CD4-positive, alpha-beta memory T cell (primary cell): ENCODE results near the gene TIPRL. TPM values are rescaled to one million over a fixed set of nuclear protein-coding genes. Genes with fewer than 3 reads are reported as not detected.
A peak's percentile ranks its signal among the peaks of the same experiment; 100 is the strongest.

Source experiments
- CTCF ChIA-PET: fragments of 350-600 bp; sonication (Branson Sonifier 250); formaldehyde crosslinking; loops from one replicate; lab custom pipeline; 2021; ENCODE audit warnings: inconsistent platforms; ENCODE audit not compliant: partially characterized antibody; lab: Charles Lee
- POLR2A ChIA-PET: fragments of 350-600 bp; sonication (Branson Sonifier 250); formaldehyde crosslinking; loops from one replicate; lab custom pipeline; 2021; ENCODE audit not compliant: partially characterized antibody; lab: Charles Lee
- DNase-seq, 5 donors: peaks; one replicate each; pipeline versions ENCODE4 v3.0.0 to v3.0.0-alpha.2; 2020 to 2022; ENCODE audit warnings: mixed read lengths in 1 of 5
- H3K27ac ChIP-seq: one replicate; pipeline ENCODE4 v1.7.0; 2013; ENCODE audit warnings: low read depth, low read length
- H3K27me3 ChIP-seq: 2 replicates; pipeline ENCODE4 v1.7.0; 2013; ENCODE audit warnings: mild to moderate bottlenecking, low read length, moderate library complexity; ENCODE audit not compliant: insufficient read depth
- H3K36me3 ChIP-seq: 2 replicates; pipeline ENCODE4 v1.7.0; 2013; ENCODE audit warnings: mild to moderate bottlenecking, low read length, moderate library complexity; ENCODE audit not compliant: insufficient read depth
- H3K4me1 ChIP-seq: 2 replicates; pipeline ENCODE4 v1.7.0; 2013; ENCODE audit warnings: mild to moderate bottlenecking, low read length, moderate library complexity; ENCODE audit not compliant: insufficient read depth
- H3K4me3 ChIP-seq, 2 donors: one replicate each; pipeline ENCODE4 v1.7.0; 2013; ENCODE audit warnings: low read length in 2 of 2, mild to moderate bottlenecking in 1 of 2
- H3K9me3 ChIP-seq, 2 donors: one replicate each; pipeline ENCODE4 v1.7.0; 2013; ENCODE audit warnings: low read length in 2 of 2, control low read depth in 1 of 2; ENCODE audit not compliant: control insufficient read depth in 1 of 2
- H3K27ac Mint-ChIP-seq, 7 donors: one replicate each; pipeline ENCODE4 v1.8.0; 2020 to 2021; ENCODE audit warnings: mixed read lengths in 7 of 7, mild to moderate bottlenecking in 6 of 7, inconsistent platforms in 3 of 7, moderate library complexity in 3 of 7
- H3K27me3 Mint-ChIP-seq, 2 donors: one replicate each; pipeline ENCODE4 v1.8.0; 2020 to 2021; ENCODE audit warnings: mixed read lengths in 2 of 2
- H3K36me3 Mint-ChIP-seq, 2 donors: one replicate each; pipeline ENCODE4 v1.8.0; 2020 to 2021; ENCODE audit warnings: mixed read lengths in 2 of 2, inconsistent platforms in 1 of 2, mild to moderate bottlenecking in 1 of 2
- H3K4me1 Mint-ChIP-seq, 4 donors: one replicate each; pipeline ENCODE4 v1.8.0; 2020 to 2021; ENCODE audit warnings: mixed read lengths in 4 of 4, mild to moderate bottlenecking in 1 of 4
- H3K4me3 Mint-ChIP-seq, 8 donors: one replicate each; pipeline ENCODE4 v1.8.0; 2020 to 2021; ENCODE audit warnings: mixed read lengths in 8 of 8, mild to moderate bottlenecking in 7 of 8, moderate library complexity in 6 of 8, inconsistent platforms in 3 of 8
- H3K9me3 Mint-ChIP-seq, 8 donors: one replicate each; pipeline ENCODE4 v1.8.0; 2020 to 2021; ENCODE audit warnings: mixed read lengths in 8 of 8, mild to moderate bottlenecking in 5 of 8, inconsistent platforms in 3 of 8, moderate library complexity in 1 of 8
- intact Hi-C: fragments of 100-400 bp; cut with micrococcal nuclease; formaldehyde crosslinking; loops from one replicate; pipeline ENCODE4 v1.15.1; 2023
- polyA plus RNA-seq, 2 donors: library from polyadenylated mRNA; unstranded; fragments of 300-500 nt; fragmentation: Illumina TruSeq; gene quantifications; one replicate each; pipeline ENCODE4 v1.2.3, GENCODE V29; 2021
- total RNA-seq, 2 experiments: library from RNA; stranded (reverse); gene quantifications; one replicate each; pipeline ENCODE4 v1.2.3, GENCODE V29; 2021

The TIPRL gene
- total and polyA plus RNA-seq, 4 experiments from 2014 or later: 23.8 to 37.8 (median 32.3) TPM

DNA sequence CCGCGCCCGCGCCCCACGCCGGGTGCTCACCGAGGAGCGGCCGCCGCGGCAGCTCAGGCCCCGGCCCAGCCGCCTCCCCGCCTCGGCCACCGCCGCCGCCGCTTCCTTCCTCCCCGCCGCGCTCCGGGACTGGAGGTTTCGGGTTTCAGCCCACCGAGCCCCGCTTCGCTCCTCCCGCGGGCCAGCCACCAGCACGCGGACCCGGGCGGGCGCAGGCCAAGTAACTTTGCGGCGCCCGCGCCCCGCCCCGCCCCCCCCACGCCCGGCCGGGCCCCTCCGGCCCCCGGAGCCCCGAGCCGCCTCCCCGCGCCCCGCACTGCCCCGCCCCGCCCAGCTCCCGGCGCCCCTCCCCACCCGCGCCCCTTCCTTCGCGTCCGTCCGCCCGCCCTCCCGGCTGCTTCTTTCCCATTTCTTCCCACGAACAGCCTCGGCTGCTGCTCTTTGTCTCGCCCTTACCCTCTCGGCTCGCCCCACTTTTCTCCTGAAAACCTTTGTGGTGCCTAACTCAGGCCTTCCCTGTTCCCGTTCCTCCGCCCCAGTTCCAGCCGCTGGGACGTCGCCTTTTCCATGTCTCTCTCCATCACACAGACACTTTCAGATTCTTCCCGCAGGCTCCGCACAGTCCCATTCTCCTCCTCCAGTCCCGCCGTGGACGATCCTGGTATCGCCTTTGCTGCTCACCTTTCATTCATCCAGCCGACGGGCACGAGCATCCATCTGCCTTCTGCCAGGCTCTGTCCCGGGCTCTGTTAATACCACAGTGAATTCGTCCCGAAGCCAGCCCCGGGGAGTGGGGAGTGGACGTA, 41.9 kb upstream of the TIPRL start, which contains the start of gene GPR161:
TSS of gene GPR161 (minus strand) at position 222 of the 806 bp plus-strand sequence. CDS start 32,080 bp downstream, outside the sequence.
- DNase-seq: peak; percentile 8 to 39 (median 15)
- Histone ChIP-seq H3K9me3 (no peaks in the 10 kb centered on the region), H3K27ac (no peak within 1 kb of the TSS), H3K4me1 (peaks cover 15% of the 10 kb centered on the region), H3K27me3 (peaks cover 16% of the 10 kb centered on the region), H3K36me3 (no peaks in the 10 kb centered on the region), H3K4me3 (peak within 1 kb of the TSS; percentile 31 to 57)
- Mint-ChIP-seq H3K9me3 (no peaks in the 10 kb centered on the region), H3K27me3 (peaks cover 23 to 31% of the 10 kb centered on the region in 2 donors), H3K4me1 (peaks cover 12 to 30% (median 15%) of the 10 kb centered on the region in 4 donors), H3K27ac (peak within 1 kb of the TSS; percentile 77 to 95 (median 85)), H3K36me3 (peaks cover 3 to 4% of the 10 kb centered on the region in 2 donors), H3K4me3 (peak within 1 kb of the TSS; percentile 90 to 99 (median 95))
- intact Hi-C loops: loop anchor here (5.0 kb wide), 1 partner anchor 90 kb away; the partner anchor contains the start of gene SFT2D2
- CTCF ChIA-PET: interaction anchor here (1.7 to 2.4 kb wide), 2 partner anchors 9 to 54 kb away, joined by 7 to 12 read pairs; no protein-coding TSS in a partner anchor
- POLR2A ChIA-PET: no interaction called here

DNA sequence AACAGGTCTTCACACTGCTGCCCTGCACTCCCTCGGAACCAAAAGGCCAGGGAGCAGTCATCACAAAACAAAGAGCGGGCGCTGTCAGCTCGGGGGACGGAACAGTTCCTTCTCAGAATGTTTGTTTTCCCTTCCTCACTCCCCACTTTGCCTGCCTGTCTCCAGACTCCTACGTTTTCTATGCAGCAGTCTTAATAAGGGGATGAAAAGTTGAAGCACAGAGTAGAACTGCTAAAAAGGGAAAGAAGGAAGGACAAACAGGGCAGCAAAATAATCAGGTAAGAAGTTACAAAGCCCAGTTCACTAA, 41.3 kb upstream of the TIPRL start:
- no peaks in the 10 kb centered on the region for H3K9me3 ChIP-seq
- Mint-ChIP-seq H3K4me1 (peaks cover 12 to 30% (median 15%) of the 10 kb centered on the region in 4 donors), H3K9me3 (no peaks in the 10 kb centered on the region), H3K27ac (peak overlapping the region in 5 of 7 donors; percentile 76 to 92 (median 85)), H3K4me3 (peak overlapping the region; percentile 90 to 99 (median 95)), H3K36me3 (peaks cover 3 to 4% of the 10 kb centered on the region in 2 donors), H3K27me3 (peaks cover 23 to 30% of the 10 kb centered on the region in 2 donors)
- H3K27ac ChIP-seq: no peak overlapping the region
- POLR2A ChIA-PET: no interaction called here
- peaks cover 15% of the 10 kb centered on the region for H3K4me1 ChIP-seq
- intact Hi-C loops: loop anchor here (5.0 kb wide), 1 partner anchor 90 kb away; the partner anchor contains the start of gene SFT2D2
- no peak overlapping the region for H3K4me3 ChIP-seq
- CTCF ChIA-PET: interaction anchor here (1.5 to 1.7 kb wide), 2 partner anchors 10 to 54 kb away, joined by 6 to 7 read pairs; no protein-coding TSS in a partner anchor
- DNase-seq: no peak
- H3K36me3 ChIP-seq: no peaks in the 10 kb centered on the region
- H3K27me3 ChIP-seq: peaks cover 16% of the 10 kb centered on the region

DNA sequence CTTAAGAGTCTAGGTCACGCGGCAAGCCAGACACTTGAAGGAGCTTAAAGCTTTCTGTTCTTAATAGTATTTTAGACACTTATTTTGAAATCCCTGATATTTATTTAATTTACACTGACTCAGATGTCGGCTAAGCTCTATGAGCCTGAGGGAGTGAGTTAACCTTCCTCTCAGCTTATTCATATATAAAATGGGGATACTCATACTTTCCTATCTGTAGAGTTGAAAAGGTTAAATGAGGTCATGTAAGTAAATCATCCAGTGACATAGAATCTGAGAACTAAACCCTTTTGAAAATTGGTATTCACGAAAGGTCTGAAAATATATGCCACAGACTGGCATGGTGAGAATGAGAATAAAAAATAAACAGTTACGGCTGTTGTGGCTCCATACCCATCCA, 40.6 kb upstream of the TIPRL start:
- DNase-seq: no peak
- H3K27ac ChIP-seq: no peak overlapping the region
- POLR2A ChIA-PET: no interaction called here
- no peak overlapping the region for H3K4me3 ChIP-seq
- Mint-ChIP-seq H3K4me3 (peak overlapping the region in 7 of 8 donors; percentile 90 to 99 (median 96)), H3K9me3 (no peaks in the 10 kb centered on the region), H3K27ac (no peak overlapping the region), H3K4me1 (peaks cover 12 to 30% (median 15%) of the 10 kb centered on the region in 4 donors), H3K36me3 (peaks cover 3 to 4% of the 10 kb centered on the region in 2 donors), H3K27me3 (peaks cover 21 to 27% of the 10 kb centered on the region in 2 donors)
- CTCF ChIA-PET: interaction anchor here (1.5 to 1.7 kb wide), 2 partner anchors 9 to 55 kb away, joined by 6 to 7 read pairs; no protein-coding TSS in a partner anchor
- H3K4me1 ChIP-seq: peaks cover 15% of the 10 kb centered on the region
- H3K36me3 ChIP-seq: no peaks in the 10 kb centered on the region
- intact Hi-C loops: loop anchor here (5.0 kb wide), 1 partner anchor 89 kb away; the partner anchor contains the start of gene SFT2D2
- no peaks in the 10 kb centered on the region for H3K9me3 ChIP-seq
- peaks cover 15% of the 10 kb centered on the region for H3K27me3 ChIP-seq

DNA sequence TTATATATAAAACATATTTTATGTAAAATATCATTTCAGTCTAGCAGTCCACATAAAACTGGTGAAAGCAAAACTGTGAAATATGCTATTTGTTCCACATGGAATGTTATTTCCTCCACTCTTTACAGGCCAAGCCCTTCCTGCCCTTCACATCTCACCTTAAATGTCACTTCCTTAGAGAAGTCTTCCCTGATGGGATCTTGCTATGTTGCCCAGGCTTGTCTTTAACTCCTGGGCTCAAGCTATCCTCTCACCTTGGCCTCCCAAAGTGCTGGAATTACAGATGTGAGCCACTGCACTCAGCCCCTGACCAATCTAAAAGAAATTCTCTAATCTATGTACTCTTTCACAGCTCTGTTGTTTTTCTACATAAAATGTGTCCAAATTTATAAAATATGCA, 39.7 kb upstream of the TIPRL start:
- peaks cover 12% of the 10 kb centered on the region for H3K27me3 ChIP-seq
- ChIA-PET CTCF (interaction anchor here (1.5 kb wide), 1 partner anchor 8 kb away, joined by 6 read pairs; no protein-coding TSS in a partner anchor), POLR2A (no interaction called here)
- Mint-ChIP-seq H3K4me1 (peaks cover 12 to 30% (median 15%) of the 10 kb centered on the region in 4 donors), H3K27ac (no peak overlapping the region), H3K9me3 (no peaks in the 10 kb centered on the region), H3K27me3 (peaks cover 18 to 25% of the 10 kb centered on the region in 2 donors), H3K4me3 (peak overlapping the region in 3 of 8 donors; percentile 7 to 79 (median 12)), H3K36me3 (peaks cover 3 to 4% of the 10 kb centered on the region in 2 donors)
- H3K4me3 ChIP-seq: no peak overlapping the region
- H3K36me3 ChIP-seq: no peaks in the 10 kb centered on the region
- no peak for DNase-seq
- H3K4me1 ChIP-seq: peaks cover 15% of the 10 kb centered on the region
- H3K27ac ChIP-seq: no peak overlapping the region
- H3K9me3 ChIP-seq: no peaks in the 10 kb centered on the region
- intact Hi-C loops: loop anchor here (5.0 kb wide), 1 partner anchor 88 kb away; the partner anchor contains the start of gene SFT2D2

DNA sequence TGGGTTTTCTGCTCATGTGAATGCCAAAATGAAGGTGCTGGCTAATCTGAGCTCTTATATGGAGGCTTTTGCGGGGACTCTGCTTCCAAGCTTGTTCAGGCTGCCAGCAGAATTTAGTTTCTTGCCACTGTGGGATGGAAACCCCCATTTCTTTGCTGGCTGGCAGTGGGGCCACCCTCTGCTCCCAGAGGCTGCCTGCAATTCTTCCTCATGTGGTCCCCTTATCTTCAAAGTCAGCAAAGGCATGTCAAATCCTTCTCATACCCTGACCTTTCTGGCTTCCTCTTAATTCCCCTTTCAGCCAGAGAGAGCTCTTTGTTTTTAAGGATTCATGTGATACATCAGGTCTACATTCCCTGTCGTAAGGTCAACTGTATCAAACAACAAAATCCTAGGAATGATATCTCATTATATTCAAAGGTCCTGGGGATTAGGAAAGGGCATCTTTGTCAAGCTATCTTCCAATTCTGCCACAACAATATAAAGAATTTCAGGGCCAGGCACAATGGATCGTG, 36.8 kb upstream of the TIPRL start:
- POLR2A ChIA-PET: no interaction called here

DNA sequence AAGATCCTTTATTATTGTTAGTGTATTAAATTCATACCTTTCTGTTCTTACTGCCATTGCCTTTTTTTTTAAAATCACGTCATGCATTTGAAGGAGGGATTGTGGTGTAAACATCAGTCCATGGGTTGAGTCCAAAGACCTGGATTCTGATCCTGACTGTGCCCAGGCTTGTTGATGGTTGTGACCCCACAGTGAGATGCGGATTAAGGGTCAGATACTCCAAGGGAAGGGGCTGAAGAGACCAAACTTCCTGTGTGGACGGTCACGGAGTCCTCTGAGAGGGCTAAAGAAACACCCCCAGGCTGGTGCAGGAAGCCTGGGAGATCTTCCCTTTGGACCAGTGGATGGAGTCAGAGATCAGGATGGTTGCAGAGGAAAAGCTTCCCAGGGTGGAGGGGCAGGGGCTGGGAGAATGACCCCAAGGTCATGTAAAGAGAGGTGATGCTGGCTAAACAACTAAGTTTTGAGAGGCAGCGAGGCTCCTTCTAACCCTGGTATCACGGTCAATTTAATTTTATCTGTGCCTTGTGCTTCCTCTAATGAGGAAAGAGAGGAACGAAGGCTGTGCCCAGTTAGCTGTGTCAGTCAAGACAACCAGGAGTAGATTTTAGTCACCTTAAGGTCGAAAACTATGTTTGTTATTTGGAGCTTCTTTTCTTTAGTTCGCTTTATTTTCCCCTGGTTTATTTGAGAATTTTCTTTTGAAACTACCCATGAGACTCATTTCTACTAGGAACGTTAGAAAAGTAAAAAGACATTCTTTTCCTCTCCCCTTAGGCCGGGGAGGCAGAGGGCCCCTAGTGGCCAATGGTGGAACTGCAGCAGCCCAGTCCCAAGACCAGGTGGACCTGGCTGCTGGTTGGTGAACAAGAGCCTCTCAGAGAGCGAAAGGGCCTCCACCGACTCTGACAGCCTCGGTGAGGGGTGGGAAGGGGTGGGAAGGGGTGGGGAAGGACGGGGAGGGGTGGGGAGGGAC, 33.3 kb upstream of the TIPRL start:
- intact Hi-C loops: loop anchor here (5.0 kb wide), 1 partner anchor 63 kb away; no protein-coding TSS in a partner anchor
- Mint-ChIP-seq H3K9me3 (no peaks in the 10 kb centered on the region), H3K4me3 (peak overlapping the region in 1 of 8 donors; percentile 30), H3K36me3 (no peaks in the 10 kb centered on the region), H3K27ac (no peak overlapping the region), H3K27me3 (no peaks in the 10 kb centered on the region), H3K4me1 (peaks cover 0 to 13% (median 4%) of the 10 kb centered on the region in 4 donors)
- Histone ChIP-seq H3K27me3 (no peaks in the 10 kb centered on the region), H3K4me3 (no peak overlapping the region), H3K9me3 (no peaks in the 10 kb centered on the region), H3K4me1 (no peaks in the 10 kb centered on the region), H3K27ac (no peak overlapping the region), H3K36me3 (no peaks in the 10 kb centered on the region)
- DNase-seq: peak; percentile 69 to 78 (median 72)
- POLR2A ChIA-PET: no interaction called here
- CTCF ChIA-PET: interaction anchor here (0.6 to 1.6 kb wide), 15 partner anchors 8 to 144 kb away, joined by 3 to 12 read pairs (median 3); partner anchors contain the start of gene GPR161

More for the DNA sequence above, 36.8 kb upstream of the TIPRL start:
- Histone ChIP-seq H3K9me3 (no peaks in the 10 kb centered on the region), H3K36me3 (no peaks in the 10 kb centered on the region), H3K27me3 (no peaks in the 10 kb centered on the region), H3K4me3 (no peak overlapping the region), H3K4me1 (peaks cover 6% of the 10 kb centered on the region), H3K27ac (no peak overlapping the region)
- peaks cover 3 to 8% of the 10 kb centered on the region in 2 donors for H3K27me3 Mint-ChIP-seq
- H3K4me1 Mint-ChIP-seq: peaks cover 7 to 16% (median 12%) of the 10 kb centered on the region in 4 donors
- H3K9me3 Mint-ChIP-seq: no peaks in the 10 kb centered on the region
- intact Hi-C loops: no loop called here
- DNase-seq: no peak
- CTCF ChIA-PET: interaction anchor here (0.8 to 2.1 kb wide), 4 partner anchors 11 to 247 kb away, joined by 3 to 6 read pairs (median 4); no protein-coding TSS in a partner anchor
- H3K4me3 Mint-ChIP-seq: no peak overlapping the region
- H3K36me3 Mint-ChIP-seq: peaks cover 3 to 4% of the 10 kb centered on the region in 2 donors
- no peak overlapping the region for H3K27ac Mint-ChIP-seq
